ENCODE data around the gene GUSB. TPM values are rescaled to one million over a fixed set of nuclear protein-coding genes. Genes with fewer than 3 reads are reported as not detected.
"Not testable (repeated sequence)": the region's sequence is repeated elsewhere in the genome, so short reads cannot be mapped to it uniquely, and the experiment has no call there.

GUSB gene
- 46.4 and 55.7 TPM in 2 replicates for total RNA-seq
- 98.8 and 107 TPM in 2 replicates for polyA plus RNA-seq
- polyA plus RNA-seq (2011; cell fraction: cytosol; rRNA removed) = 79.3 and 83.3 TPM in 2 replicates
- polyA plus RNA-seq (2011; cell fraction: nucleus; rRNA removed) = 192 and 203 TPM in 2 replicates
- 39.6 and 41.9 TPM in 2 replicates for polyA plus RNA-seq (2012)
- 79.5 and 81.0 TPM in 2 replicates for polyA minus RNA-seq
- 35.5 TPM for polyA minus RNA-seq (2011; cell fraction: cytosol; rRNA and poly(A)+ RNA removed)
- 28.9 and 45.0 TPM in 2 replicates for polyA minus RNA-seq (2011; cell fraction: nucleus; rRNA and poly(A)+ RNA removed)
- Bru-seq, nascent RNA = percentile 63 among the genes with signal in this experiment
- BruChase-seq, experiment 1, labeled RNA remaining after a 6-hour chase = percentile 64 among the genes with signal in this experiment
- percentile 64 among the genes with signal in this experiment for BruChase-seq, experiment 2, labeled RNA remaining after a 2-hour chase
- long read RNA-seq, transcript GUSB-201 (12 exons, 2,300 nt) = major isoform, 72 of 185 reads
- long read RNA-seq, partial matches to known transcripts = 34 of 185 reads
- long read RNA-seq, other reads (novel, unspliced or antisense) = 78 of 185 reads

GRCh38 chr7:65981965-65982792, at the start of gene GUSB:
GUSB (minus strand) TSS chr7:65982213; CDS start chr7:65982183, 30 bp downstream.
- TF ChIP-seq EZH2 (IDR thresholded peaks at IDR 0.05; ENCODE audit: borderline replicate concordance, low read depth, low read length, severe bottlenecking) (no peak), POLR2A (IDR thresholded peaks at IDR 0.05; ENCODE audit: low read depth, low read length) (peak; percentile 75), MYC (IDR thresholded peaks at IDR 0.05; ENCODE audit: low read depth, low read length) (peak; percentile 70), CTCF (IDR thresholded peaks at IDR 0.05; ENCODE audit: extremely low read depth in 1 of 2, insufficient read depth in 1 of 2, low read depth in 1 of 2, low read length in 2 of 2) (no peak), JUN (IDR thresholded peaks at IDR 0.05; ENCODE audit: borderline replicate concordance, insufficient read depth, insufficient read length, low read depth) (no peak), GATA2 (IDR thresholded peaks at IDR 0.05; ENCODE audit: insufficient read depth, insufficient read length, low read depth, low read length) (no peak), POLR2AphosphoS5 (IDR thresholded peaks at IDR 0.05; ENCODE audit: insufficient read depth, low read depth, low read length) (peak; percentile 79), FOS (IDR thresholded peaks at IDR 0.05; ENCODE audit: borderline replicate concordance, insufficient read depth, low read length) (no peak), MAX (IDR thresholded peaks at IDR 0.05; ENCODE audit: insufficient read depth, insufficient read length) (peak; percentile 80)
- CTCF ChIA-PET = no interaction called here
- peak; percentile 93 for FAIRE-seq
- H2AFZ ChIP-seq (ENCODE audit: low read depth, low read length) = peak within 1 kb of the TSS; percentile 100
- DNase-seq (ENCODE audit: low read depth, low spot score) = peak; percentile 86
- peaks cover 9% of the 10 kb centered on the region for H3K4me1 ChIP-seq (ENCODE audit: control insufficient read depth, extremely low read depth, insufficient read depth, low read length)
- peak within 1 kb of the TSS; percentile 78 for H3K27ac ChIP-seq (ENCODE audit: insufficient read depth, low read depth, low read length)
- no peaks in the 10 kb centered on the region for H3K9me1 ChIP-seq (replicated peaks; ENCODE audit: control insufficient read depth, extremely low read depth, insufficient read depth, low read length)
- no peaks in the 10 kb centered on the region for H3K9me3 ChIP-seq (replicated peaks; ENCODE audit: control insufficient read depth, insufficient read depth, low read length)
- H3K9ac ChIP-seq (replicated peaks; ENCODE audit: extremely low read depth, insufficient read depth, low read length) = peak within 1 kb of the TSS; percentile 71
- POLR2A ChIA-PET = interaction anchor here (0.6 to 0.9 kb wide), 2 partner anchors 26 to 526 kb away, joined by 3 to 6 read pairs; no protein-coding TSS in a partner anchor
- H3K79me2 ChIP-seq (ENCODE audit: control insufficient read depth, insufficient read depth, low read length) = peaks cover 18% of the 10 kb centered on the region
- H3K4me2 ChIP-seq (ENCODE audit: insufficient read depth, low read length) = peak within 1 kb of the TSS; percentile 62
- H4K20me1 ChIP-seq (replicated peaks; ENCODE audit: control insufficient read depth, extremely low read depth, insufficient read depth, low read length) = no peaks in the 10 kb centered on the region
- H3K27me3 ChIP-seq (ENCODE audit: control insufficient read depth in 2 of 2, insufficient read depth in 2 of 2, low read length in 2 of 2) = no peaks in the 10 kb centered on the region
- dilution Hi-C loops (cut with MboI; ENCODE audit: extremely low pct_ligation_motif_present, low sequenced_read_pairs) (no loop called here), intact Hi-C loops (cut with micrococcal nuclease) (loop anchor here (10.0 kb wide), 1 partner anchor 237 kb away; no protein-coding TSS in a partner anchor)
- BruUV-seq (replicated peaks) = no TSS peak
- H3K36me3 ChIP-seq (ENCODE audit: control insufficient read depth in 2 of 2, extremely low read depth in 1 of 2, insufficient read depth in 2 of 2, low read length in 2 of 2) = no peaks in the 10 kb centered on the region
- H3K4me3 ChIP-seq (replicated peaks in 1 of 3; ENCODE audit: insufficient read depth in 1 of 3, low read depth in 1 of 3, low read length in 3 of 3) = peak within 1 kb of the TSS; percentile 53 to 84 (median 69)

GRCh38 chr7:66028342-66028741, 46.3 kb upstream of the GUSB start:
- POLR2A ChIA-PET = interaction anchor here (0.5 kb wide), 1 partner anchor 86 kb away, joined by 3 read pairs; the partner anchor contains the start of gene CRCP
- H3K27ac ChIP-seq (ENCODE audit: insufficient read depth, low read depth, low read length); BruUV-seq (replicated peaks); H3K9me3 ChIP-seq (replicated peaks; ENCODE audit: control insufficient read depth, insufficient read depth, low read length); H3K4me1 ChIP-seq (ENCODE audit: control insufficient read depth, extremely low read depth, insufficient read depth, low read length); H3K4me2 ChIP-seq (ENCODE audit: insufficient read depth, low read length); CTCF ChIA-PET; intact Hi-C loops (cut with micrococcal nuclease); dilution Hi-C loops (cut with MboI; ENCODE audit: extremely low pct_ligation_motif_present, low sequenced_read_pairs); H3K27me3 ChIP-seq (ENCODE audit: control insufficient read depth in 2 of 2, insufficient read depth in 2 of 2, low read length in 2 of 2); H3K9me1 ChIP-seq (replicated peaks; ENCODE audit: control insufficient read depth, extremely low read depth, insufficient read depth, low read length); H4K20me1 ChIP-seq (replicated peaks; ENCODE audit: control insufficient read depth, extremely low read depth, insufficient read depth, low read length); H2AFZ ChIP-seq (ENCODE audit: low read depth, low read length); H3K4me3 ChIP-seq (replicated peaks in 1 of 3; ENCODE audit: insufficient read depth in 1 of 3, low read depth in 1 of 3, low read length in 3 of 3); H3K36me3 ChIP-seq (ENCODE audit: control insufficient read depth in 2 of 2, extremely low read depth in 1 of 2, insufficient read depth in 2 of 2, low read length in 2 of 2); H3K9ac ChIP-seq (replicated peaks; ENCODE audit: extremely low read depth, insufficient read depth, low read length); H3K79me2 ChIP-seq (ENCODE audit: control insufficient read depth, insufficient read depth, low read length); DNase-seq (ENCODE audit: low read depth, low spot score): not testable (repeated sequence)
- peak; percentile 53 for FAIRE-seq
